ENCODE measurements around the gene CRHR2.

CRHR2 gene

DNA sequence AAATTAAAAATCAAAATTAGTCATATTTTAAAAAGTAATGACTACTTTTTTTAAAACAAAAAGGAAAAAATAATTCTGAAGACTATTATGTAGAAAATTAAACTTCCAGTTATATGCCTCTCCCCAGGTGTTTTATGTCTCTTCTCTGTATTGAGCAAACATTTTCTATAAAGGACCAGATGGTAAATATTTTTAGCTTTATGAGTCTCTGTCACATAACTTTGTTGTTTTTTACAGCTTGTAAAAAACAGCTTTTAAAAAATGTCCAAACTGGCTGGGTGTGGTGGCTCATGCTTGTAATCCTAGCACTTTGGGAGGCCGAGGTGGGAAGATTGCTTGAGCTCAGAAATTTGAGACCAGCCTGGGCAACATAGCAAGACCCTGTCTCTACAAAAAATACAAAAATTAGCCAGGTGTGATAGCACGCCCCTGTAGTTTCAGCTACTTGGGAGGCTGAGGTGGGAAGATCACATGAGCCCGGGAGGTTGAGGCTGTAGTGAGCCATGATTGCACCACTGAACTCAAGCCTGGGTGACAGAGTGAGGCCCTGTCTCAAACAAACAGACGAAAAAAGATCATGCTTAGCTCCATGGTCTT is 64.1 kb downstream of the CRHR2 start:
- no peak for DNase-seq (ENCODE audit: low spot score)

DNA sequence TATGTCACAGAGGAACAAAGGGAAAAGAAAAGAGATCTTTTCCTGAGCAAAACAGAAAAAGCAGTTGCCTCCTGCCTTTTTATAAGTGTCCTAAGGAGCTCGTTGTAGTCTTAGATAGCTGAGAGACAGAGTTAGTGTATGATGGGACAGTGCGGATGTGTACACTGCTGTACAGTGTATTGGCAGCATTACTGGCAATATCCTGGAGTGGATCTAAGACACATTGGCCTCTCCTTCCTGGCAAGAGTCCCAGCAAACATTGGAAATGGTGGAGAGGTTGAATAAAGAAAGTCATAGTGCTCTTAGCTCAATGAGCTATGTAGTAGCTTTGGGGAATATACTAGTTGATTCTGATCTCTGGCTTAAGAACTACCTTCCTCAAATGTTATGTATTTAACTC is 64.9 kb downstream of the CRHR2 start:
- no peak for DNase-seq (ENCODE audit: low spot score)

DNA sequence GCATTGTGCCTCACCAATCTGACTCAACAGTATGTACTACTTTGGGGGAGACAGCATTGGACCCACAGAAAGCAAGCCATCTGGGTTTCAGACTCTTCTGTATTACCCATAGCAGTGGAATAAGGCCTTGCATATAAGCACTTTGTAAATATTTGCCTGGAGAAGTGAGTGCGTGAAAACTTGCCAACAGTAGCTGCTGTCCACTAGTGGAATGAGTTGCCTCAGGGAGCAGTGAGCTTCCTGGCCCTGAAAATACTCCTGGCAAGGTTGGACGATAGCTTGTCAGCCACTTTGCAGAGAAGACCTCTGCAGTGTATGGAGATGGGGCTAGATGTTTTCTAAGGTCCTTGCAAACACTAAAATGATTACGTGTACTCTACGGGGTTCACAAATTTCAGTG is 65.9 kb downstream of the CRHR2 start:
- DNase-seq (ENCODE audit: low spot score), result no peak

DNA sequence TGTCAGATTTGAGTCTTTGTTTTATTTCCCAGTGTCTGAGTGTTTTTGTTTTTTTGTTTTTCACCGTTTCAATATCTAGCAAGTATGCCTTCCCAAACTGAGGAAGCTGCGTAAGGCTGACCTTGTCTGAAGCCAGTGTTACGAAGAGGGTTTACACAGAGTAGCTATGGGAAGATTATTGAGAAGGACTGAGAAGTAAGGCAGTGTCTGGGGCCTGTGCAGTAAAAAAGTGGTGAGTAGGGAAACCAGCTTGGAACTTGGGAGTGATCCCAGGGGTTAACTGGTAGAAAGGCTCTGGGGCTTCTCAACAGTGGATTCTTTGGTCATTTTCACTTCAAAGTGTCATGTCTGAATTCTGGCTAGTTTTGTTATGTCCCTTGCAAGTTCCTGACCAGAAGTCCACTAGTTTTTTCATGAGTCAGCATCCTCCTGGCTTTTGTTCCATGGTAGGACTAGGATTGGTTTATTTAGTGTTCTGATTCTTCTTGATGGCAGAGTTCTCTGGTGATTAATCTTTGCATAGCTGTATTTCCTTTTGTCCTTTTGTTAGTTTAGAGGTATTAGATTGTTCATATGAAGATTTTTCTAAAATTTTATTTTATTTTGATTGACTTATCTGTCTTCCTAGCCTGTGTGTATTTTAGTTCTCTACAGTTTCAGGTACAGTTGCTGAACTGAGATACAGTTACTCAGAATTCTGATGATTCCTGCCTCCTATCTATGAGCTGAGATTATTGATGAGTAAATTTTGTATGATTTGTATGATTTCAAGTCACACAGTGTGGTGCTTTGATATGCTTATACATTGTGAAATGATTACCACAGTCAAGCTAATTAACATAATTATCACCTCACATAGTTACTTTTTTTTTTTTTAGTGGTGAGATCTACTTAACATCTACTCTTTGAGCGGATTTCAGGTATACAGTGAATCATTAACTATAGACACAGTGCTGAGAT is 68.6 kb downstream of the CRHR2 start:
- no peak for DNase-seq (ENCODE audit: low spot score)

DNA sequence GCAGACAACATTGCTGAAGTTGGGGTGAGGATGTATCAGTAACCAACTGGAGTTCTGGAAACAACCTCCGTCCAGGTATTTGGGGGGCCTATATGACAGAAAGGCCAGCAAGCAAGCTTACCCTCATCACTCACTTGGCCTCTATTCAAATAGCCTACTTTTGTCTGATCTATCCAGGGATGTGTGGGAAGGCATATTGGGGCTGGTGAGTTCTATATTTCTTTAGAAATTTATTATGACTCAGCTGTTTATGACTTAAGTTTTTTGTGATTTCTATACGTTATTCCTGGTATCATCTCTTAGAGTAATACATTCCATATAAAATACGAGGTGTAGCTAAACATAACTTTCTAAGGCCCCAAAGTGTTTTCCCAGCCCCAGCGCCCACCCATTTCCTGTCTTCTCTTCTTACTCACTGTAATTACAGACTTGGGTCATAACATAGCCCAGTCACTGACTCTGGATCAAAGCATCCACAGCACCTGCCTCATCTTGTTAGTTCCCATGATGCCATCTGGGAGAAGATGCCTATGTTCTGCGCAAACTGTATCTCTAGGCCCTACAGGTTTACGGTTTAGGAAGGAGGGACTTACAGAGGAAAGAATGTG is 69.5 kb downstream of the CRHR2 start:
- no peak for DNase-seq (ENCODE audit: low spot score)

DNA sequence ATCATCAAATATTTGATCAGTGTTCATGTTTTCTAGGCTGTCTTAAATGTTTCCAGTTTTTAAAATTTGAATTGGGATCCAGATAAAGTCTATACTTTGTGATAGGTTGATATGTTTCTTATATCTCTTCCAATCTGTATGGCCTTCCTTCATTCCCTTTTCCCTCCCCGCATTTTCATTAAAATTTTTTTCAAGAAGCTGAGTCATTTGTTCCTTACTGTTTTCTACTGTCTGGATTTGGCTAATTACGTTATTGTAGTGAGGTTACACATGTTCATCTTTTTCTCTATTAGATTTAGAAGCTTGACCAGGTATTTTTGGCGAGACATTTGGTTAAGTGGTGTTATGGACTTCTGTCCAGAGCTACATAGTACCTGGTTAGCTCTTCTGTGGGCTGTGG is 76.4 kb downstream of the CRHR2 start:
- DNase-seq (ENCODE audit: low spot score), result no peak

DNA sequence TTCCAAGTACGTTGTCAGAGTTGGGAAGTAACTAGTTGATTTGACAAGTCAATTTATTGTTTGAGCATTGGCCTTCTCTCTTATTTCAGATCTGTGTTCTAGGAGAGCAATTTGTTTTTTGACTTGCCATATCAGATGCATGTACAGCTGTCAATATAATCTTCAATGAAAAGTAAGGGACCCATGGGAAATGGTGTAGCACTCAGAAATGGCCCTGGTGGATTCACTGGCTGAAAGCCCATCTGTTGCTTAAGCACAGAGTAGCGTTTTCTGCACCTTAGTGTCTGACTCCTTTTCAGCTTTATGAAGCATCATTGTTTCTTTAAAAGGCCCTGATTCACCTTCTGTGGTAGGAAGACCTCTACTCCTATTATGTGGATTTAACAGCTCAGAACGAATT is 77.4 kb downstream of the CRHR2 start:
- DNase-seq (ENCODE audit: low spot score), result no peak

Measured in SW480 (cell line).